KMS-11 (cell line): Measurements from ENCODE around the gene COL12A1.

Experiments
- H2AFZ ChIP-seq: fragments of 200-600 bp; sonication (generic); 2 replicates; pipeline ENCODE4 v1.6.1; 2016; ENCODE audit warnings: antibody characterized with exemption, mixed run types, low read depth
- H3K27ac ChIP-seq: fragments of 200-600 bp; sonication (generic); 2 replicates; pipeline ENCODE4 v1.6.1; 2016; ENCODE audit warnings: mild to moderate bottlenecking, mixed run types
- H3K27me3 ChIP-seq: fragments of 200-600 bp; sonication (generic); 2 replicates; pipeline ENCODE4 v1.6.1; 2017; ENCODE audit warnings: mild to moderate bottlenecking, low read depth, mixed run types, moderate library complexity; ENCODE audit not compliant: insufficient read depth
- H3K36me3 ChIP-seq: fragments of 200-600 bp; sonication (generic); 2 replicates; pipeline ENCODE4 v1.6.1; 2017; ENCODE audit warnings: mild to moderate bottlenecking, mixed run types; ENCODE audit not compliant: insufficient read depth
- H3K4me1 ChIP-seq: fragments of 200-600 bp; sonication (generic); 2 replicates; pipeline ENCODE4 v1.6.1; 2016; ENCODE audit warnings: mild to moderate bottlenecking, low read depth, mixed run types; ENCODE audit not compliant: poor library complexity, severe bottlenecking
- H3K4me2 ChIP-seq: fragments of 200-600 bp; sonication (generic); 2 replicates; pipeline ENCODE4 v1.7.0; 2016; ENCODE audit warnings: mild to moderate bottlenecking, mixed run types
- H3K4me3 ChIP-seq: fragments of 200-600 bp; sonication (generic); IDR thresholded peaks from 2 replicates; pipeline ENCODE4 v1.6.1; 2017; ENCODE audit warnings: low read depth, low read length, mixed read lengths; ENCODE audit not compliant: insufficient read depth
- H3K79me2 ChIP-seq: fragments of 200-600 bp; sonication (generic); 2 replicates; pipeline ENCODE4 v1.6.1; 2016; ENCODE audit warnings: low read depth, mixed run types; ENCODE audit not compliant: insufficient read depth
- H3K9ac ChIP-seq: fragments of 200-600 bp; sonication (generic); 2 replicates; pipeline ENCODE4 v1.6.1; 2016; ENCODE audit warnings: mild to moderate bottlenecking, mixed run types
- H4K20me1 ChIP-seq: fragments of 200-600 bp; sonication (generic); 2 replicates; pipeline ENCODE4 v1.6.1; 2016; ENCODE audit warnings: mild to moderate bottlenecking, mixed run types; ENCODE audit not compliant: insufficient read depth
- TF ChIP-seq, protein P1 (sequence below): fragments of 200-600 bp; sonication (generic); conservative IDR thresholded peaks from 2 replicates; pipeline ENCODE4 v1.6.1; 2017; ENCODE audit warnings: low read depth, mild to moderate bottlenecking, antibody characterized with exemption, low read length, moderate library complexity, mixed read lengths

COL12A1 gene

DNA sequence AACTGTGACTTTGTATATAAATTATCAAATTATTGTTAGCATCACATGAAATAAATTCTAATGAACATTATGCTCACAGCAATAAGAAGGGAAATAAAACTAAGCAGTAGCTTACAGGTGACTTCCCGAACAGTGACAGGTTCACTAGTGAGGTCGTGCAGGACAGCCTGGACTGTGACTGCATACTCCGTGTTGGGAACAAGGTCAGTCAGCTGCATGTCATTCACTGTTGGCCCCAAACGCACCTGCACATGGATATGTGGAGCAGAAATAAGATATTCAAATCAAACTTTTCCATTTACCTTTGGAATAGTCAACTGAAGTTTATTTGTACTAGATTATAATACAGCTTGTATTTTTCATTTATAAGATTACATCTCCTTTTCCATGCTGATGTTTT, 60.6 kb downstream of the COL12A1 start:
- Histone ChIP-seq H3K4me2 (no peak overlapping the region), H3K27ac (no peak overlapping the region), H3K4me3 (no peak overlapping the region), H3K4me1 (peaks cover 19% of the 10 kb centered on the region), H3K27me3 (no peaks in the 10 kb centered on the region), H2AFZ (no peak overlapping the region), H4K20me1 (no peaks in the 10 kb centered on the region), H3K36me3 (no peaks in the 10 kb centered on the region), H3K9ac (no peak overlapping the region), H3K79me2 (no peaks in the 10 kb centered on the region)
- TF ChIP-seq, protein P1, sequence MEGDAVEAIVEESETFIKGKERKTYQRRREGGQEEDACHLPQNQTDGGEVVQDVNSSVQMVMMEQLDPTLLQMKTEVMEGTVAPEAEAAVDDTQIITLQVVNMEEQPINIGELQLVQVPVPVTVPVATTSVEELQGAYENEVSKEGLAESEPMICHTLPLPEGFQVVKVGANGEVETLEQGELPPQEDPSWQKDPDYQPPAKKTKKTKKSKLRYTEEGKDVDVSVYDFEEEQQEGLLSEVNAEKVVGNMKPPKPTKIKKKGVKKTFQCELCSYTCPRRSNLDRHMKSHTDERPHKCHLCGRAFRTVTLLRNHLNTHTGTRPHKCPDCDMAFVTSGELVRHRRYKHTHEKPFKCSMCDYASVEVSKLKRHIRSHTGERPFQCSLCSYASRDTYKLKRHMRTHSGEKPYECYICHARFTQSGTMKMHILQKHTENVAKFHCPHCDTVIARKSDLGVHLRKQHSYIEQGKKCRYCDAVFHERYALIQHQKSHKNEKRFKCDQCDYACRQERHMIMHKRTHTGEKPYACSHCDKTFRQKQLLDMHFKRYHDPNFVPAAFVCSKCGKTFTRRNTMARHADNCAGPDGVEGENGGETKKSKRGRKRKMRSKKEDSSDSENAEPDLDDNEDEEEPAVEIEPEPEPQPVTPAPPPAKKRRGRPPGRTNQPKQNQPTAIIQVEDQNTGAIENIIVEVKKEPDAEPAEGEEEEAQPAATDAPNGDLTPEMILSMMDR: no peak

DNA sequence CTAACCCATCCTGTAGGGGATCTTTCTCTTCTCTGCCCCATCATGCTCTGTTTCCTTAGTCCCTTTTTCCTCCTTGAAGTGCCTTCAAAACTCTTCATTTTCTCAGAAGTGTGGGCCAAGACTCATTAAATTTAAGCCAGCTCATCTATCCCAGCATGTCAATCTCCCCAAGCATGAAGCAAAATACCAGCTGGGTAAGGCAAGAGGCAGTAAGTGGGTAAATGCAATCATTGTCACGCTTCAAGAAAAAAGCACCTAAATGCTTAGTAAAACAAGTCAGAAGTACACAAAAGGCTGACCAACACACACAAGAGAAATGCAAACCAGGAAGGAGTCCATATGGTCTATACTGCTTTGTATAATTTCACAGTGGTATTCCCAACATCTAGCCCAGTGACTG, 61.5 kb downstream of the COL12A1 start:
- H3K79me2 ChIP-seq: no peaks in the 10 kb centered on the region
- no peaks in the 10 kb centered on the region for H3K36me3 ChIP-seq
- H4K20me1 ChIP-seq: no peaks in the 10 kb centered on the region
- no peak overlapping the region for H3K9ac ChIP-seq
- H3K4me2 ChIP-seq: no peak overlapping the region
- H3K27me3 ChIP-seq: no peaks in the 10 kb centered on the region
- TF ChIP-seq, protein P1: no peak
- H2AFZ ChIP-seq: no peak overlapping the region
- peaks cover 19% of the 10 kb centered on the region for H3K4me1 ChIP-seq
- H3K27ac ChIP-seq: no peak overlapping the region
- no peak overlapping the region for H3K4me3 ChIP-seq

DNA sequence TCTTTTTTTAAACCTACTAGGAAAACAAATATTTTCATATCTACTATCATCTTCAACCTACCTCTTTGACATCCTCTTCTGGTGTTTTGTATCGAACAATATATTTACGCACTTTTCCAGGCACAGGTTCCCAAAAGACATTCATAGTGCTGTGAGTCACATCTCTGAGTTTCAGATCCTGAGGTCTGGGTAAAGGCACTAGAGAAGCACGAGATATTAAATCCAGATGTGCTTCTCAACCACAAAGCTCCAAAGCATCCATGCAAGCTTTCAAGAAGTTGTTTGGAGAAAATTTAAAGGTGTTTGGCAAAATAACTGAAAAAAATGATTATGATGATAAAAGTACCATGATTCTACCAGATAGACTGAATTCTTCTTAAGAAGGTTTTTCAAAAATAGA, 62.7 kb downstream of the COL12A1 start:
- Histone ChIP-seq H3K9ac (no peak overlapping the region), H4K20me1 (no peaks in the 10 kb centered on the region), H3K27ac (no peak overlapping the region), H2AFZ (no peak overlapping the region), H3K79me2 (no peaks in the 10 kb centered on the region), H3K4me3 (no peak overlapping the region), H3K36me3 (no peaks in the 10 kb centered on the region), H3K4me2 (no peak overlapping the region), H3K4me1 (peaks cover 16% of the 10 kb centered on the region), H3K27me3 (no peaks in the 10 kb centered on the region)
- TF ChIP-seq, protein P1: no peak

DNA sequence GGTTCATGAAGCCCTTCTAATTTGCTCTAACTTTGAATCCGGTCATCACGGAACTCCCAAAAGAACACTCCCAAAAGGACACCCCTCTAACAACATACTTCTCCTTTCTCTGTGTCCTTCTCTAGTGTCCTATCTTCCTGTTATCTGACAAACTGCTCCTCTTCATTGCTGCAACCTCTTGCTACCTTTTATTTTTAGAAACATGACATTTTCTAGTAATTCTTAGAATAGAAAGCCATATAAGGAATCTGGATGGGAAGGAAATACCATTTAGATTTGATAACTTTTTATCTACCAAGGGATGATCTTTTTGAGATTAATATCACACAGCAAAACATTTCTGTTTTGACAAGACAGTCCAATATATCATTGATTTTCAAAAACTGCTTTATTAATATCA, 63.1 kb downstream of the COL12A1 start:
- TF ChIP-seq, protein P1: no peak
- Histone ChIP-seq H3K27me3 (no peaks in the 10 kb centered on the region), H3K27ac (no peak overlapping the region), H3K4me3 (no peak overlapping the region), H3K4me2 (no peak overlapping the region), H3K9ac (no peak overlapping the region), H3K36me3 (no peaks in the 10 kb centered on the region), H3K4me1 (peaks cover 12% of the 10 kb centered on the region), H2AFZ (no peak overlapping the region), H4K20me1 (no peaks in the 10 kb centered on the region), H3K79me2 (no peaks in the 10 kb centered on the region)
